GM18502 (cell line): ENCODE data around the gene RANBP3L.

Experiments used
- ATAC-seq: cut with Tn5 transposase; IDR thresholded peaks from one replicate; pipeline ENCODE4 v1.9.1; 2021; ENCODE audit warnings: mild to moderate bottlenecking; ENCODE audit not compliant: unreplicated experiment, poor library complexity

RANBP3L gene

DNA sequence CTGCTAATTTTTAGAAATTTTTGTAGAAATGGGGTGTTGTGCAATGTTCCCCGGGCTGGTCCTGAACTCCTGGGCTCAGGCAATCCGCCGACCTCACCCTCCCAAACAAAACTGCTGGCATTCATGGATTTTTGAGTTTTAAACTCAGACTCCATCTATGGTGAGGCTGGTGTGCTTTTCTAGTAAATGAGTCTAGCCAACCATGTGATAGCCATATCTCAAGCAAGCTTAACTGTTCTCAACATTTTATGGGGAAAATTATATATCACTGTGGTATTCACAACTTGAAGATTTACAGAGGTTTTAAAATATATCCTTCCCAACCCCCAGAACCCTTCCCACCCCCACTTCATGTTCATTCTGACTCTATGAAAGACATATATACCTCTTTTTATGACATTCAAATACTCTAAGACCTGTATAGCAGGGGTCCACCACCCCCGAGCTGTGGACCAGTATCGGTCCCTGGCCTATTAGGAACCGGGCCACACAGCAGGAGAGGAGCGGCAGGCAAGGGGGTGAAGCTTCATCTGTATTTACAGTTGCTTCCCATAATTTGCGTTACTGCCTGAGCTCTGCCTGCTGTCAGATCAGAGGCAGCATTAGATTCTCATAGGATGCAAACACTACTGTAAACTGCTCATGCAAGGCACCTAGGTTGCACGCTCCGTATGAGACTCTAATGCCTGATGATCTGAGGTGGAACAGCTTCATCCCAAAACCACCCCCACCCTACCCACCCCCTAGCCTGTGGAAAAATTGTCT, 55.5 kb downstream of the RANBP3L start:
- no peak for ATAC-seq

- ATAC-seq: no peak
These were observed 57.6 kb downstream of the RANBP3L start for GRCh38 chr5:36244076-36244475.

DNA sequence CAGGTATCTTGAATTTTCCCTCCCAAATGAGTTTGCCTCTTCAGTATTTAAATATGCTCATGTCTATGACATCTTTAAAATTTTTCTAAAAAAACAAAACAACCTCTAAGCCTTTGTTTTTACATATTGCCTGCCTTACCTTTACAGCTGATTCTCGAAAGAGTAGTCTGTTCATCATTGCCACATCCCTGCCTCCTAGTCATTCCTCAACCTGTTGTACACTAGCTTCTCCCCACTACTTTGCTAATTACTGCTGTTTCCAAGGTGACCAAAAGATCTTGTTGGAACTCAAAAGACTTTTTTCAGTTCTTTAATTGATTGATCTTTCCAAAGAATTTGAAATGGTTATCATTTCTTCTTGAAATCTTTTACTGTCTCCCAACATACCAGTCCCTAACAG, 58.0 kb downstream of the RANBP3L start:
- ATAC-seq: no peak

DNA sequence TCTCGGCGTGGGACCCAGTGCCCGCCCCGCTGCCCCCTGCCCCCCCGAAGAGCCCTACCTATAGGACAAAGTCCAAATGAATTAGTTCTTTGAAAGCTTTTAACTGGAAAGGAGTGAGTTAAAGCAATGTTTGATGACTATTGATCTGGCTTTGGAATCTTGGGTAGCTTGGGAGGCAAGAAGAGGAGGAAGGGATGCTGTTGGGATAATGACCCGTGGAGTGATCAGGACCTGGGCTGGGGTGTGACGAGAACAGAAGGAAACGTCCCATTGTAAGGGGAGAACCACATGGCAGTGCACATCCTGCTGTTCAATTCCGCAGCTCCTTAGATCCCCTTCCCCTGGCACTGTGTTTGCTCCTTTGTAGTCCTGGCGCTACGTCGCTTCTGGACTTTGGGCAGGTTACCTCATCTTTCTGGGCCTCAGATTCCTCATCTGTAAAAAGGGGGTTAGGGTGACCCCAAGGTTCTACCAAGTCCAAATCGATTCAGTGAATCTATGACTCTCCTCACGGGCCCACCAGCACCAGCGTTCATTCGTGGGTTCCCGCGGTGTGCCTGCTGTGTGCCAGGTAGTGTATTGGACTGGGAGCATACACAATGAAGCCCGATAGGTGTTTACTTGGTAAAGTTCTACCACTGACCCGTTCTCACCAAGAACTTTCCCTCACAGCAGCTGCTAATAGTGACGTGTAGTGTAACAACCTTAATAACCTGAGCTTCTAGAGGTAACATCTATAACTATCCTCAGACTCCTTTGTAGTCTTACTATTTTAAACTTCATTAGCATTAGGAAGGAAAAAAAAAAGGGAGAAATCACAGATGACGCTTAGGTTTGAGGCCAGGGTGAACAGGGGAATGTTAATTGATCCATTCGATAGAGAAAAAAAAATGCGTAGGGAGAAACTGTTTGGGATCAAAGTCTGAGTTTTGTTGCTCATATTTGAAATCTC, 58.9 kb downstream of the RANBP3L start:
- ATAC-seq: no peak

DNA sequence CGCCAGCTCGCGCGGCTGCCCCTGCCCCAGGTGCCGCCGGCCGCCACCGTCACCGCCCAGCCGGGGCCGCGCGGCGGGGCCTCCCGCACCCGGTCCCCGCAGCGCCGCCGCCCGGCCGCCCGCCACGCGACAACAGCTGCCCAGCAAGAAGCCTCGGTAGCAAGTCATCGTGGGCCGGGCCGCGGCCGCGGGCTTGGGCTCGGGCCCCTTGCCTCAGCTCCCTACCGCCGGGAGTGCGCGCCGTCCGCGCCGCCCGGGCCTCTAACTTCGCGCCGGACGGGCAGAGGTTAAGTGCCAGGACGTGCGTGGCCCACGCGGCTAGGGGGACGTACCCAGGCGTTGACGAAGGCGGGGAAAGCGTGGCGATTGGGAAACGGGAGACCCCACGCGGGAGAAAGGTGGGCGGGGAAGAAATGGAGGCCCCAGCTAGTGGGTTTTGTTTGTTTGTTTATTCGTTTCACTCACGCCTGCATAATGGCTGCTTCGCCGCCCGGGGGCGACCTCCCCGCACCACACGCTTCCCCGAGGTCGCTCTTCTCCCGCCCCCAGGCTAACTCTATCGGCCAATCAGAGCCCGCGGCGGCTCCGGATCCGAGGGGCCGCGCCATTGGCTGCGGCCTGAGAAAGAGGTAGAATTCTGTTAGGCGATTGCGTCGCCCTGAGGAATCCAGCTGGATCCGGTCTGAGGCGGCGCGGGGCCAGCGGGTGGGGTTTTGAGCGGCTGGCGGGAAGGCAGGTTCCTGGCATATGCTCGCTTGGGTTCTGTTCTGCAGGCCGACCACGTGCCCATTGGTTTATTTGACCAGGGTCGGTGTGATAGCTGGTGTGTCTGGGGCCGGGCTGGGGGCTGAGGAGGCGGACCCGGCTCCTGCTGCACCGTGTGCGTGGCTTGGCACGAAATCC, 59.8 kb downstream of the RANBP3L start, which contains the start of gene NADK2:
NADK2 (minus strand) TSS at position 295 of the 903 bp plus-strand sequence; CDS start at position 168, 127 bp downstream.
- ATAC-seq: peak; percentile 91

DNA sequence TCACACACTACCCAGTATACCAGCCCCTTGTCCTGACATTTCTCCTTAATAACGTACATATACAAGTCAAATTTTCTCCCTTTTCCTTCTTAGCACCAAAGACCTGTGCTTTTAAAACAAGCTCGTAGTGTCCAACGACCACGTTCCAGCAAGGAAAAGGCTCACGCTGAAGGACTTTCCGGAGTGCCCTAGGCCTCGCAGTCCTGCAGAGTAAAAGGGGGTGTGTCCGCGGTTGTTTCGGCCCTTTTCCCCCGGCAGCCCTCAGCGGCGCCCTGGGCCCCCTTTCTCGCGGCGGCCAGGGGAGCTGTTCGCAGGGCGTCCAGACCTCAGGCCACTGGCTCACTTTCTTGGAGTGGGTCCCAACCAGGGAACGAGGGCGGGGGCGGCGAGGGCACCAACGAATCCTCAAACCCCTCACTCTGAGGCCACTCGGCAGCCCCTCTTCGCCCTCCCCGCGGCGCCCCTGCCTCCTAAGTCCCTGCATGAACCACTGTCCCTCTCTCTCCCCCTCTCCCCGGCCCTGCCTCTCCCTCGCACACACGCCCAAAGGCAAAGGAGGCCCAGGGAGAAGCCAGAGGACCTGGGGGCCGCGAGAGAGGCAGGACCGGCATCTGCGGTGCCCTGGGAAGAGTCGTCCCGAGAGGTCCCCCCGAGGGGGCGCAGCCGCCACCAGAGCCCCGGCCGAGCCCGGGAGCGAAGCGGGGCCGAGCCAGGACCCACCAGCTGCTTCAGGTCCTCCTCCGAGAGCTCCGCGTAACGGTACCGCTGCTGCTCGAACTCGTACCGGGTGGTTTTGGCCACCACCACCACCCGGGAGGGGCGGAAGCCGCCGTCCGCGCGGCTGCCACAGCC, 60.7 kb downstream of the RANBP3L start:
- ATAC-seq: peak; percentile 25

DNA sequence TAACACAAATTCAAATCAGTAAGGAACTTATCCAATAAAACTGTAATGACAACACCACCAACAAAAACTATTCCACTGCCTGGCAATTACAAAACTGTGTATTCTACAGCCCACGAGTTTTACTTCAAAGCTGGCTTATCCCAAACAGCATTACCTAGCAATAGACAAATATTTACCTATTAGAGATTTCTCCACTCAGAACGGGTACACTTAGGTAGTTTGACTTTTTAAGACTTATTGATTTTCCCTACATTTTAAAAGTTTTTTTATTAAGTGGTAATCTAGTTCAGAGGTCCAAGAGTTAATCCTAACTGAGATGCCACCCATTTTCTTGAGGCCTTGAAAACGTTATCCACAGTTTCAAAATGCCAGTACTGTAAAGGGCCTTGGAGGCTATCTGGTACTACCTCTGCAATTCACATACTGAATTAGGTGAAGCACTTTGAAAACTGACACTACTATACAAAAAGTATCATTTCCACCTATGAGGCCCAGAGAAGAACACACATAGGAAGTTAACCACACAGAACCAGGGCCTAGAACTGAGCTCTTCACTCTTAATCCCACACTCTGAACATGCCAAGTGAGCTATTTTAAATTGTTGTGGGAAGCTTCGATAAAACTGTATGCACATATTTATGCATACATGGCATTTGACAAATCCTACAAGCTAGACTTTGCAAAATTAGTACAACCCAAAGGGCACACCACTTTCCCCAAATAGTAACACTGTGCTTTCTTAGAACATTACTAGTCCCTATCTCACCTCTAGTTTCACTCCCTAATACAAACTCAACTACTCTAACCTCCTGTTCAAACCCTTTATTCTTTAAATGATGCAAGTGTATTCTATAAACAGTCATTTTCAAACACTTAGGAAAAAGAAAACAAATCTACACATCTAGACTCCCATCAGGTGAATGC, 62.1 kb downstream of the RANBP3L start:
- no peak for ATAC-seq

GRCh38 chr5:36238502-36239295, 63.0 kb downstream of the RANBP3L start:
- no peak for ATAC-seq

DNA sequence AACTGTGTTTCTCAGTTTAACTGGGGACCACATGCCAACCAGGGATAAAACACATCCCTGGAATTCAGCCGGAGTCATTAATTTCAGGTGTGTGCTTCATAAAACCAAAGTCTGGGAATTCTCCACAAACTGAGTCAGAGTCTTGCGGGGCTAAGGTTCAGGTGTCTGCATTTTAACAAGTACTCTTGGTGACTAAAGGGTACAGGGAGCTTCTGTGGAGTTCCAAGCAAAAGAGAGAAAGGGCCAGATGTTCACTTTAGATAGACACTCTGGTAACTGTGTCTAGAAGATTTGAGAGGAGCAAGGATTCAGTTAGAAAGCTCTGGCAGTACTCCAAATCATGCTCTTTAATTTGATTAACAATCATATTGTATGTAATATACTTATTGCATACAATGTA, 64.0 kb downstream of the RANBP3L start:
- ATAC-seq: no peak

DNA sequence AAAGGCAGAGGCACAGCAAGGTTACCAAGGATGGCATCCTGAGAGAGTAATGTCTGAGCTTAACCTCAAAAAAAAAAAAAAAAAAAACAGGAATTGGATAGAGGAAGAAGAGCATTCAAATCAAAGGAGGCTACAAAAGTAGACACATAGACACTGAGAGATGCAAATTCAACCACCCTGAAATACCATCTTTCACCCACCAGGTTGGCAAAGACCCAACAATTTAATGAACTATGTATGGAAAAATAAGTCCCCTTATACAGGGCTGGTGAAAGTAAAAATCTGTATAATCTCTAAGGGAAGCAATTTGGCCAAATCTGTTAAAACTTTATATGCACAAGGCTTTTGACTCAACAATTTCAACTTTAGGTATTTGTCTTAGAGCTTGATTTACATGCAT, 64.9 kb downstream of the RANBP3L start:
- ATAC-seq: no peak

DNA sequence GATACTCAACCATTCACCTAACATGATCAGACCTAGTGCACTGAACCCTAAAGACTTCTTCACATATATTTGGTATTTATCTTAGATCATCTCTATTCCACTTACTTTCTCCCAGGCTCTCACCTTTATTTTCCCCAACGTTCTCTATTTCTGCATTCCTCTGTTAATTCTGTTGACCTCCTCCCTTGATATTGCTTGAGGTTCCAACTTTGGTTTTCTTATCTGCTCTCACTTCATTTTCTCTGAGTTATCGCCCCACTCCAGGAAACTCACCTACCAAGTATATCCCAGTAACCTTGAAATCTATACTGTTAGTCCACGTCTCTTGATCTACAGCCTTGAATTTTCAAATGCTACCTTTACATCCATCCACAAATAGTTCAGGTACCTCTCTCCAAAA, 69.2 kb downstream of the RANBP3L start:
- ATAC-seq: no peak

- no peak for ATAC-seq
These were observed 71.4 kb downstream of the RANBP3L start for GRCh38 chr5:36230151-36230790.

- ATAC-seq: no peak
These were observed 73.2 kb downstream of the RANBP3L start for GRCh38 chr5:36228505-36228904.

DNA sequence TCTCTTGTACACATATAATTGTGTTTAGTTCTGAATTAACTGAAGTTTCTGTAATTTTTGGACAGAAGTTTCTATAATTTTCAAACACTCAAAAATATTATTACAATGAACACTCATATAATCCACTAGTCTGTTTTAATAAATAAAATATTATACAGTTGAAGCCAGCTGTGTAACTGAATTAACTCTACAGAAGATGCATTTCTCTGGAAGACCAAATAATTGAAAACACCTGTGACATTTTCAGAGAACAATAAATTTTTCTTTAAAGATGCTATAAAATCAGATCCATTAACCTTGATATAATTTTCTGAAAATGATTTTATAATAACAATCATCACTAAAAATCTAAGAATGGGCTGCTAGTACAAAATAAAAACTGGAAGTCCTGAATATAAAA, 74.7 kb downstream of the RANBP3L start:
- ATAC-seq: no peak

DNA sequence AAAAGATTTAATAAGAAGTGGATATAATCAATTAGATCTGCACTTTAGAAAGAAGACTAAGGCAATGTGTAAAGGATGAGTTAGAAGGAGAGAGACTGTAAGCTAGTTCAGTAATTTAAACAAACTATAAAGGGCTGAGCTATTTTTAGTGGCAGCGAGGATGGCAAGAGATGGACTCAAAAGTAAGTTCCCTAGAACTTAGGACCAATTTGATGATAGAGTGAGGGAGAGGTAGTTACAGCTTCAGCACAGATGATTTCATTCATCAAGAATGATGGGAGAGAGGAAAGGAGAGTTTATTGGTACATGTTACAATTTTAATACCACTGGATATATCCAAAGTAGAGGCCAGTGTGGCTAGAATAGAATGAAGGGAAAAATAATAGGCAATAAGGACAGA, 79.1 kb downstream of the RANBP3L start:
- no peak for ATAC-seq

- ATAC-seq: no peak
These were observed 83.7 kb downstream of the RANBP3L start for GRCh38 chr5:36217988-36218387.

- no peak for ATAC-seq
These were observed 84.1 kb downstream of the RANBP3L start for GRCh38 chr5:36217567-36217966.
